Stimulated activated CD8-positive, alpha-beta memory T cell treated with anti-CD3 and anti-CD28 coated beads, Interleukin-4, amount 100 ng/mL, for 1 hour (primary cell): ENCODE data around the gene DMRT1.
A peak's percentile ranks its signal among the peaks of the same experiment; 100 is the strongest.
"Not testable (repeated sequence)": the region's sequence is repeated elsewhere in the genome, so short reads cannot be mapped to it uniquely, and the experiment has no call there.

Experiments
- DNase-seq, 2 donors: peaks; one replicate each; pipeline ENCODE4 v3.0.0-alpha.2; 2020; ENCODE audit warnings: low read depth in 2 of 2, low spot score in 1 of 2

Gene DMRT1

GRCh38 chr9:859251-859650, 17.8 kb downstream of the DMRT1 start:
- no peak for DNase-seq

GRCh38 chr9:860706-861105, 19.2 kb downstream of the DMRT1 start:
- no peak for DNase-seq

- DNase-seq = not testable (repeated sequence)
These were observed 20.0 kb downstream of the DMRT1 start for GRCh38 chr9:861525-861924.

GRCh38 chr9:875119-875962, 33.8 kb downstream of the DMRT1 start:
- no peak for DNase-seq

- DNase-seq = no peak
These were observed 34.9 kb downstream of the DMRT1 start for GRCh38 chr9:876425-876824.

- DNase-seq = no peak
These were observed 36.7 kb downstream of the DMRT1 start for GRCh38 chr9:878239-878638.

- no peak for DNase-seq
These were observed 39.2 kb downstream of the DMRT1 start for GRCh38 chr9:880725-881124.

GRCh38 chr9:882416-882924, 41.0 kb downstream of the DMRT1 start:
- no peak for DNase-seq

- no peak for DNase-seq
These were observed 41.5 kb downstream of the DMRT1 start for GRCh38 chr9:883011-883410.

- DNase-seq = no peak
These were observed 45.4 kb downstream of the DMRT1 start for GRCh38 chr9:886886-887285.

GRCh38 chr9:892123-892522, 50.6 kb downstream of the DMRT1 start:
- no peak for DNase-seq

GRCh38 chr9:893115-893514, 51.6 kb downstream of the DMRT1 start:
- no peak for DNase-seq

GRCh38 chr9:893843-894420, 52.4 kb downstream of the DMRT1 start:
- peak in 1 of 2 donors; percentile 7 for DNase-seq

GRCh38 chr9:899440-900184, 58.1 kb downstream of the DMRT1 start:
- no peak for DNase-seq

GRCh38 chr9:903886-904285, 62.4 kb downstream of the DMRT1 start:
- DNase-seq = no peak

- no peak for DNase-seq
These were observed 64.4 kb downstream of the DMRT1 start for GRCh38 chr9:905906-906305.

GRCh38 chr9:908536-909205, 67.2 kb downstream of the DMRT1 start:
- no peak for DNase-seq

- DNase-seq = no peak
These were observed 69.5 kb downstream of the DMRT1 start for GRCh38 chr9:911005-911404.

- DNase-seq = no peak
These were observed 71.3 kb downstream of the DMRT1 start for GRCh38 chr9:912776-913175.

GRCh38 chr9:913526-913925, 72.0 kb downstream of the DMRT1 start:
- DNase-seq = not testable (repeated sequence)

- no peak for DNase-seq
These were observed 76.2 kb downstream of the DMRT1 start for GRCh38 chr9:917730-918129.
